ENCODE results near the gene SNED1.
"Not testable (repeated sequence)": the region's sequence is repeated elsewhere in the genome, so short reads cannot be mapped to it uniquely, and the experiment has no call there.

Gene SNED1

DNA sequence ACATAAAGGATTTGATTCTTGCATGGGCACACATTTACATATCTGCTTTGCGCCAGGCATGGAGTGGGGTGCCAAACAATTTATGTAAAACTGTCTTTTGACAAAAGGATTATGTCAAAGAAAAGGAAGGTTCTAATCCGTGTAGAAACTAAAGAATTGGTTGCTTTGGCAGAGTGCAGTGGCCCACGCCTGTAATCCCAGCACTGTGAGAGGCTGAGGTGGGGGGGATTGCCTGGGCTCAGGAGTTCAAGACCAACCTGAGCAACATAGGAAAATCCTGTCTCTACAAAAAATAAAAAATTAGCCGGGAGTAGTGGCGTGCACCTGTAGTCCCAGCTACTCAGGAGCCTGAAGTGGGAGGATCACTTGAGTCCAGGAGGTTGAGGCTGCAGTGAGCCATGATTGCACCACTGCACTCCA is 104.8 kb downstream of the SNED1 start:
- H3K27me3 ChIP-seq (ENCODE audit: control insufficient read depth, insufficient read depth, low read length): no peaks in the 10 kb centered on the region
- peak overlapping the region; percentile 70 for H3K4me3 ChIP-seq (ENCODE audit: low read depth, low read length)
- H3K9me3 ChIP-seq (ENCODE audit: control insufficient read depth, insufficient read depth, low read length): no peaks in the 10 kb centered on the region
- no peak overlapping the region for H3K9ac ChIP-seq (ENCODE audit: low read depth, low read length)
- H3K4me1 ChIP-seq (ENCODE audit: control insufficient read depth, insufficient read depth, low read length): no peaks in the 10 kb centered on the region
- H3K36me3 ChIP-seq (ENCODE audit: control insufficient read depth, insufficient read depth, low read length): peaks cover 15% of the 10 kb centered on the region

DNA sequence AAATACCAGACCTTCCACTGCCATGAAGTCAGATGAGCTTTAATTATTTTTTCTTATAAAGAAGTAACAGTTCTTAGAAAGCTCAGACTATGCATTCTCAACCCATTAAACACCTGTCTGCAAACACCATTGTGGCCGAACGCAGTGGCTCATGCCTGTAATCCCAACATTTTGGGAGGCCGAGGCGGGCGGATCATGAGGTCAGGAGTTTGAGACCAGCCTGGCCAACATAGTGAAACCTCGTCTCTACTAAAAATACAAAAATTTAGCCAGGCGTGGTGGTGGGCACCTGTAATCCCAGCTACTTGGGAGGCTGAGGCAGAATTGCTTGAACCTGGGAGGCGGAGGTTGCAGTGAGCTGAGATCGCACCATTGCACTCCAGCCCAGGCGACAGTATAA is 106.2 kb downstream of the SNED1 start:
- not testable (repeated sequence) for H3K27me3 ChIP-seq (ENCODE audit: control insufficient read depth, insufficient read depth, low read length); H3K9me3 ChIP-seq (ENCODE audit: control insufficient read depth, insufficient read depth, low read length); H3K9ac ChIP-seq (ENCODE audit: low read depth, low read length); H3K4me1 ChIP-seq (ENCODE audit: control insufficient read depth, insufficient read depth, low read length); H3K4me3 ChIP-seq (ENCODE audit: low read depth, low read length)
- peaks cover 15% of the 10 kb centered on the region for H3K36me3 ChIP-seq (ENCODE audit: control insufficient read depth, insufficient read depth, low read length)

DNA sequence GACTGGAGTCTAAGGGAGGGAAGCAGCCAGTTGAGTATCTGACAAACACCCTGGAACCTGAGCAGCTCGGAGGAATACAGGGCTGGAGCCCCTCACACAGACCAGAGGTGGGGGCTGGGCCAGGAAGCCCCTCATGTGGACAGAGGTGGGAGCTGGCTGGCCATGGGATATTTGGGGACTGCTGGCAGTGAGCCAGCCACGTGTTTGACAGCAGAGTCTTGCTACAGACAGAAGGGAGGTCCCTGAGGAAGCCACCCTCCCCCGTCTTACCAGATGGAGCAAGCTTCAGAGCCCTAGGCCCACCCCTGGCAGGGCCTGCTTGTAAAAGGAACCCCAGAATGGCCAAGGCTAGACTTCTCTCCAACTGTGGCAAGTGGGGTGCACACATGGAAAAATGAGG is 107.2 kb downstream of the SNED1 start:
- no peak overlapping the region for H3K4me3 ChIP-seq (ENCODE audit: low read depth, low read length)
- H3K9ac ChIP-seq (ENCODE audit: low read depth, low read length): no peak overlapping the region
- H3K4me1 ChIP-seq (ENCODE audit: control insufficient read depth, insufficient read depth, low read length): no peaks in the 10 kb centered on the region
- H3K9me3 ChIP-seq (ENCODE audit: control insufficient read depth, insufficient read depth, low read length): no peaks in the 10 kb centered on the region
- no peaks in the 10 kb centered on the region for H3K27me3 ChIP-seq (ENCODE audit: control insufficient read depth, insufficient read depth, low read length)
- H3K36me3 ChIP-seq (ENCODE audit: control insufficient read depth, insufficient read depth, low read length): peaks cover 22% of the 10 kb centered on the region

DNA sequence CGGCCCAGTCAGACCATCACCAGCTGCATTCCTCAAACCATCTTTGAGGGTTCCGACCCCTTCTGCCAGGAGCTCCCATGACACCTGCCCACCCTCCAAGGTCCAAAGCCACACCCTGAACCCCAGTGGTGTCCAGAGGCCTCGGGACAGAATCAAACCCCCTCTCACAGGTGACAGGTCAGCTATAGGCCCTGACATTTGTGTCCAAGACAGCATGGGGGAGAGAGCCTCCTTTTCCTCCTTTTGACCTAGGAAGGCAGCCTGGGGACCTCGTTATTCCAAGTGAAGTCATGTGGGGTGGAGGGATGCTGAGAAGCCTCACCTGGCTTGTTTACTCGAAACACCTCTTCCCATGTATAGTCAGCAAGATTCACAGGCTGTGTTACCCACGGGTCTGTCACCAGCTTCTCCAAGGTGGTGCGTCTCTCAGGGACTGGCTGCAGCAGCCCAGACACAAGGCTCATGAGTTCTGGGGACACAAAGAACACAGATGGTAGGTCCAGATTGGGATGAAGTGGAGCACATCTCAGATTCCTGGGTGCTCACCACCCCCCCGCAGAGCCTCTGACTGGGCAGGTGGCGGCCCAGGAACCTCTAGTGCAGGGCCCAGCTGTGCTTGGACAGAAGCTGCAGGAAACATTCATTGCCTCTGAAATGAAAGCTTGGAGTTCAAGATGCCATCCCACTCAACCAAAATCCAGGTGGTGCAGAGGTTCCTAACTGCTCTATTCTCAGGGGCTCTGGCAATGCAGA is 108.8 kb downstream of the SNED1 start:
- Histone ChIP-seq H3K36me3 (ENCODE audit: control insufficient read depth, insufficient read depth, low read length) (peaks cover 25% of the 10 kb centered on the region), H3K9me3 (ENCODE audit: control insufficient read depth, insufficient read depth, low read length) (no peaks in the 10 kb centered on the region), H3K27me3 (ENCODE audit: control insufficient read depth, insufficient read depth, low read length) (no peaks in the 10 kb centered on the region), H3K4me3 (ENCODE audit: low read depth, low read length) (no peak overlapping the region), H3K9ac (ENCODE audit: low read depth, low read length) (no peak overlapping the region), H3K4me1 (ENCODE audit: control insufficient read depth, insufficient read depth, low read length) (no peaks in the 10 kb centered on the region)

DNA sequence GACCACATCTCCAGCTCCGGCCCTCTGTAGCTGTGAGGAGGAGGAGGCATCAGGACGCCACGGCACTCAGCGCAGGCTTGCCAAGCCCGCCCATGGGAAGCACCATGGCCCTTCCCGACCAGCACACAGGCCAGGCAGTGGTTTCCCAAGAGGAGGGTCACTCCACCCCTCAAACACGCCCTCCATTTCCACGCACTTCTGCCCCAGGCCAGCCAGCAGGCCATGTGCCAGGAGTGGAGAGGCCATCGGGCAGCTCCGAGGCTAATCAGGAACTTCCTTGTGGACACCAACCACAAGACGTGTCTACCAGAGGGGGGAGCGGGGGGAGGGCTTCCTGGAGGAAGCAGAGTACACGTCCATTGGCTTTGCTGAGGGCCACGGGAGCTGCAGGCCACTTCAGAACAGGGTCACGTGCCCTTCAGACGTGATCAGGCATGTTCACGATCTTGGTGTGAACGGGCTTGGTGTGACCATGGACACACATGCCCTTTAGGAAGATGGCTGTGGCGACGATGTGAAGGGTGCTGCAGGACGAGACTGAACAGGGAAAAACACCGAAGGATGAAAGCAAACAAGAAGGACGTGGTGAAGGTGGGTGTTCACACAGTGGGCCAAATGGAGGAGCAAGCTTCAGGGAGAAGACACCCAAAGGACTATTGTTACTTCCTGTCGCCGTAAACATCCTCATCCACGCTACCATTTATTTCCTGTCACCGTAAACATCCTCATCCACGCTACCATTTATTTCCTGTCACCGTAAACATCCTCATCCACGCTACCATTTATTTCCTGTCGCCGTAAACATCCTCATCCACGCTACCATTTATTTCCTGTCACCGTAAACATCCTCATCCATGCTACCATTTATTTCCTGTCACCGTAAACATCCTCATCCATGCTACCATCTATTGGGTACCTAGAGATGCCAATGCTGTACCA is 110.1 kb downstream of the SNED1 start:
- Histone ChIP-seq H3K9me3 (ENCODE audit: control insufficient read depth, insufficient read depth, low read length) (no peaks in the 10 kb centered on the region), H3K36me3 (ENCODE audit: control insufficient read depth, insufficient read depth, low read length) (peaks cover 29% of the 10 kb centered on the region), H3K4me3 (ENCODE audit: low read depth, low read length) (no peak overlapping the region), H3K27me3 (ENCODE audit: control insufficient read depth, insufficient read depth, low read length) (no peaks in the 10 kb centered on the region), H3K9ac (ENCODE audit: low read depth, low read length) (no peak overlapping the region), H3K4me1 (ENCODE audit: control insufficient read depth, insufficient read depth, low read length) (no peaks in the 10 kb centered on the region)

DNA sequence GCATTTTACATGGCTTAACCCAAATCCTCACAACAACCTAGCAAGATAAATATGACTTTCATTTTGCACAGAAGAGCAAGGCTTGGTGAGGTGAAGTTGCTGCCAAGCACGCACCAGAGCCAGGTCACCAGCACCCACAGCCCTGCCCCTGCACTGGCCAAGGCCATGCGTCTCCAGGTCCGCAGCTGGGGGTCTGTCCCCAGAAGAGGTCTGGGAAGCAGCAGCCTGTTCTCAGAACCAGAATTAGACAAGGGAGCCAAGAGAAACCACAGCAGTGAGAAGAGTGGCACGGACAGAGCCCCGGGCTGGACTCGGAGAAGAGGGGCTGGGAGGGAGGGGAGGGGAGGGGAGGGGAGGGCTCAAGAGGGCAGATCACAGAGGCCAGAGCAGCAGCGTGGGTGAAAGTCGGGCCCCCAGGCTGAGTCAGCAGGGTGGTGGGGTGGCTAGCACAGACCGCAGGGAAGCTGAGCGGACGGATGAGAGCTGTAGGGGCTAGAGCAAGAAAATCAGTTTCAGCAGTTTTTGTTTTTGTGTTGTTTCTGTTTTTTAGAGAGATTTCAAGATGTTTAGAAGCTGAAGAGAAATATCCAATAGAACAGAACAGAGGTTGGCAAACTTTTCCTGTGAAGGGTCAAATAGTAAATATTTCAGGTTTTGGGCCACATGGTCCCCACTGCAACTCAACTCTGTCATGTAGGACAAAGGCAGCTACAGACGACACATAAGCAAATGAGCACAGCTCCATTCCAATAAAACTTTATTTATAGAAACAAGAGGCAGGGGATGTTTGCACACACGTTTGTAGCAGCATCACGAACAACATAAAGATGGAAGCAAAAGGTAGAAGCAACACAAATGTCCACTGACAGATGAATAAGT is 111.0 kb downstream of the SNED1 start:
- H3K4me3 ChIP-seq (ENCODE audit: low read depth, low read length): no peak overlapping the region

DNA sequence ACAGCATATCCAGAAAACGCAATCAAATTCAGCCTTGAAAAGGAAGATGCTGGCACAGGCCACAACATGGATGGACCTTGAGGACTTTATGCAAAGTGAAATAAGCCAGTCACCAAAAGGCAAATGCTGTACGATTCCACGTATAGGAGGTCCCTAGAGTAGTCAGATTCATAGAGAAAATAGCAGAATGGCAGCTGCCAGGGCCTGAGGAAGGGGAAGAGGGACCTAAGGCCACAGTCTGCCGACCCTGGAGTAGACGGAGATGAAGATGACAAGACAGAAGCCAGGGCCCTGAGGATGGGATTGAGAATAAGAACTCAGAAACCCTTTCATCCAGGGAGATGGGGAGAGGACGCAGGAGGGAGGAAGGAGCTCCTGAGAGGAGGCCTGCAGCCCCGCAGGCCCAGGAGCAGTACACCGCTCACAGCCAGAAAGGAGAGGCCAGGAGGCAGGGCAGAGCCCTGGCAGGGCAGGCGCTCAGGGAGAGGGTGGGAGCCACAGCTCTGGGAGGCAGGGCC is 111.7 kb downstream of the SNED1 start:
- Histone ChIP-seq H3K9me3 (ENCODE audit: control insufficient read depth, insufficient read depth, low read length) (no peaks in the 10 kb centered on the region), H3K36me3 (ENCODE audit: control insufficient read depth, insufficient read depth, low read length) (peaks cover 30% of the 10 kb centered on the region), H3K27me3 (ENCODE audit: control insufficient read depth, insufficient read depth, low read length) (no peaks in the 10 kb centered on the region), H3K4me3 (ENCODE audit: low read depth, low read length) (no peak overlapping the region), H3K9ac (ENCODE audit: low read depth, low read length) (no peak overlapping the region), H3K4me1 (ENCODE audit: control insufficient read depth, insufficient read depth, low read length) (no peaks in the 10 kb centered on the region)

More for the DNA sequence above, 111.0 kb downstream of the SNED1 start:
- Histone ChIP-seq H3K27me3 (ENCODE audit: control insufficient read depth, insufficient read depth, low read length) (no peaks in the 10 kb centered on the region), H3K36me3 (ENCODE audit: control insufficient read depth, insufficient read depth, low read length) (peaks cover 30% of the 10 kb centered on the region), H3K9me3 (ENCODE audit: control insufficient read depth, insufficient read depth, low read length) (no peaks in the 10 kb centered on the region), H3K4me1 (ENCODE audit: control insufficient read depth, insufficient read depth, low read length) (no peaks in the 10 kb centered on the region), H3K9ac (ENCODE audit: low read depth, low read length) (no peak overlapping the region)

DNA sequence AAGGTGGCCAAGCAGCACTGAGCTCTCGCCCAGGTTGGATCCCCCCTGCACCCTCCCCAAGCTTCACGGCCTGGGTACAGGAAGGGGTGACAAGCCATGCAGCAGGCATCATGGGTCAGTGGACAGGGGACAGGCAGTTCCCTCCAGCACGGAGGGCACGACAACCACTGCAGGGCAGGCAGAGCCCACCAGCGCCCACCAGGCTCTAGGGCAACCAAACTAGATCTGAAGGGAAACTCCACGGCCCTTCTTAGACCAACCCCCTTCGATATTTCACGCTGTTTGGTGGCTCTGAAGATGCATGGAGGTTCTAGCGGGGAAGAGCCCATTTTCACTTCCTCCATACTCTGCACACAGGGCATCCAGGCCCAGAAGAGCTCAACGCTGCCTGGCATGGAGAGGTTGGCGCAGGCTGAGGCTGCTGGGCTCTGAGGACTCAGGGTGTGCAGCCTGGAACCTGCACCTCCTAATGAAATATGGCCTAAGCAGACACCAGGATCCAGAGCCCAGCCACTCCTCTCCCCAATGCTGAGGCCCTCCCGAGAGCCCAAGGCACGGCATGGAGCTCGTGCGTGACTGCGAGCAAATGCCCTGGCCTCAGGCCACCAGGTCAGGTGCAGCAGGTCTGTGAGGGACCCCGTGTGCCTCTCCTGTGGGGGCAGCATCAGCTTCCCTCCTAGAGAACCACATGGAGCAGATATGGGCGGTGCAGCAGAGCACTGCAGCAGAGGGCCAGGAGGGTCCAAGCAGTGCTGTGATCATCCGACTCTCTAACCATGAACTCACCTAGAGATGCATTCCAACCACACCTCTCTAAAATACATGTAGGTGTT is 112.4 kb downstream of the SNED1 start:
- no peaks in the 10 kb centered on the region for H3K4me1 ChIP-seq (ENCODE audit: control insufficient read depth, insufficient read depth, low read length)
- peaks cover 30% of the 10 kb centered on the region for H3K36me3 ChIP-seq (ENCODE audit: control insufficient read depth, insufficient read depth, low read length)
- H3K27me3 ChIP-seq (ENCODE audit: control insufficient read depth, insufficient read depth, low read length): no peaks in the 10 kb centered on the region
- H3K9ac ChIP-seq (ENCODE audit: low read depth, low read length): no peak overlapping the region
- H3K4me3 ChIP-seq (ENCODE audit: low read depth, low read length): no peak overlapping the region
- H3K9me3 ChIP-seq (ENCODE audit: control insufficient read depth, insufficient read depth, low read length): no peaks in the 10 kb centered on the region

DNA sequence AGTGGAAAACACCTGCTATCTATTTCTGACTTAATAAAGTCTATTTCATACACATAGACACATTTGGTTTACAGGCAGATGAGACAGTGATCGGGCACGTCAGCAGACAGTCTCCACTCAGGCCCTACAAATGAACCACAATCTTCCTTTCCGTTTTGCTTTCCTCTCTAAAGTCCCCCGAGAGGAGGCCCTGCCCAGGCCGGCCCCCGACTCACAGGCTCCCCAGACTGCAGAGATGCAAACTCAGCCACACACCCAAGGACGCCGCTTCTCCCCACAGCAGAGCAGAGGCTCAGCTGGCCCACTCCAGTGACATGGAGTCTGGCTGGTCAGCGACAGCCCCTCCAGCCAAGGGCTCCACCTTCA is 113.0 kb downstream of the SNED1 start:
- H3K27me3 ChIP-seq (ENCODE audit: control insufficient read depth, insufficient read depth, low read length): no peaks in the 10 kb centered on the region
- no peaks in the 10 kb centered on the region for H3K4me1 ChIP-seq (ENCODE audit: control insufficient read depth, insufficient read depth, low read length)
- H3K4me3 ChIP-seq (ENCODE audit: low read depth, low read length): no peak overlapping the region
- H3K9me3 ChIP-seq (ENCODE audit: control insufficient read depth, insufficient read depth, low read length): no peaks in the 10 kb centered on the region
- H3K9ac ChIP-seq (ENCODE audit: low read depth, low read length): no peak overlapping the region
- peaks cover 30% of the 10 kb centered on the region for H3K36me3 ChIP-seq (ENCODE audit: control insufficient read depth, insufficient read depth, low read length)

DNA sequence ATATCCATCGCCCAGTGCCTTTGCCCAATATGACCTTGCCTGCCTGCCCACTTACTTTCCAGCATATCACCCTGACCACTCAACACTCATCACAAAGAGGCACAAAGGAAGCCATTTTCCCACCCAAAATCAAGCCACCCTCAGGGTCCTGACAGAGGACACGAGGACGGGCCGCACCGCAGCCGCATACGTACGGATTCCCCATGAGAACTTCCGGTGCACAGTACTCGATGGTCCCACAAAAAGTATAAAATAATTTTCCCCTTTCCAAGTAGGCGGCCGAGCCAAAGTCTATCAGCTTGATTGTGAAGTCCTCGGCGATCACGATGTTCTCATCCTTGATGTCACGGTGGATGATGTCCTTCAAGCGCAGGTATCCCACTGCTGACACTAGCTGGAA is 113.6 kb downstream of the SNED1 start:
- no peak overlapping the region for H3K9ac ChIP-seq (ENCODE audit: low read depth, low read length)
- H3K27me3 ChIP-seq (ENCODE audit: control insufficient read depth, insufficient read depth, low read length): no peaks in the 10 kb centered on the region
- H3K36me3 ChIP-seq (ENCODE audit: control insufficient read depth, insufficient read depth, low read length): peaks cover 30% of the 10 kb centered on the region
- no peak overlapping the region for H3K4me3 ChIP-seq (ENCODE audit: low read depth, low read length)
- H3K4me1 ChIP-seq (ENCODE audit: control insufficient read depth, insufficient read depth, low read length): no peaks in the 10 kb centered on the region
- H3K9me3 ChIP-seq (ENCODE audit: control insufficient read depth, insufficient read depth, low read length): no peaks in the 10 kb centered on the region
